Neural cell (in vitro differentiated cells): Measurements from ENCODE around the gene GUCY2C. TPM values are rescaled to one million over a fixed set of nuclear protein-coding genes. Genes with fewer than 3 reads are reported as not detected.

Experiments used
- H2AFZ ChIP-seq: fragments of 200-600, 300-800 bp; sonication (generic), shearing (Covaris generic); 2 replicates; pipeline ENCODE4 v1.6.0; 2014; ENCODE audit warnings: low read depth, mild to moderate bottlenecking, antibody characterized with exemption, low read length, moderate library complexity
- H3F3A ChIP-seq: fragments of 200-600 bp; shearing (Covaris generic); 2 replicates; pipeline ENCODE4 v1.6.1; 2016; ENCODE audit warnings: mild to moderate bottlenecking, moderate library complexity, mixed read lengths, antibody characterized with exemption, low read length; ENCODE audit not compliant: insufficient read depth, poor library complexity, severe bottlenecking
- H3K27ac ChIP-seq: fragments of 200-600, 300-800 bp; sonication (generic), shearing (Covaris generic); 2 replicates; pipeline ENCODE4 v1.5.1; 2014; ENCODE audit warnings: mild to moderate bottlenecking, low read length, moderate library complexity
- H3K27me3 ChIP-seq: fragments of 300-800, 200-600 bp; sonication (generic), shearing (Covaris generic); 2 replicates; pipeline ENCODE4 v1.6.0; 2014; ENCODE audit warnings: mild to moderate bottlenecking, low read depth, low read length, moderate library complexity; ENCODE audit not compliant: insufficient read depth
- H3K36me3 ChIP-seq: fragments of 300-800, 200-600 bp; sonication (generic), shearing (Covaris generic); 2 replicates; pipeline ENCODE4 v1.5.1; 2014; ENCODE audit warnings: mild to moderate bottlenecking, antibody characterized with exemption, low read length, moderate library complexity; ENCODE audit not compliant: insufficient read depth
- H3K4me2 ChIP-seq: fragments of 300-800, 200-600 bp; sonication (generic), shearing (Covaris generic); 2 replicates; pipeline ENCODE4 v1.6.0; 2014; ENCODE audit warnings: mild to moderate bottlenecking, low read length
- H3K4me3 ChIP-seq: fragments of 300-800, 200-600 bp; sonication (generic), shearing (Covaris generic); 2 replicates; pipeline ENCODE4 v1.5.1; 2014; ENCODE audit warnings: mild to moderate bottlenecking, low read length, moderate library complexity
- H3K79me2 ChIP-seq: fragments of 200-600 bp; shearing (Covaris generic); replicated peaks from 2 replicates; pipeline ENCODE4 v1.6.0; 2014; ENCODE audit warnings: mild to moderate bottlenecking, low read length, moderate library complexity; ENCODE audit not compliant: insufficient read depth
- H3K9ac ChIP-seq: fragments of 300-800, 200-600 bp; sonication (generic), shearing (Covaris generic); 2 replicates; pipeline ENCODE4 v1.6.1; 2016; ENCODE audit warnings: mild to moderate bottlenecking, low read length, mixed read lengths
- H3K9me2 ChIP-seq: fragments of 200-600 bp; shearing (Covaris generic); 2 replicates; pipeline ENCODE4 v1.6.1; 2016; ENCODE audit warnings: mild to moderate bottlenecking, low read length, mixed read lengths; ENCODE audit not compliant: insufficient read depth
- H3K9me3 ChIP-seq: fragments of 200-600, 300-800 bp; sonication (generic), shearing (Covaris generic); 2 replicates; pipeline ENCODE4 v1.6.1; 2016; ENCODE audit warnings: mild to moderate bottlenecking, mixed run types, low read length, moderate library complexity, mixed read lengths
- H4K20me1 ChIP-seq: fragments of 200-600 bp; shearing (Covaris generic); 2 replicates; pipeline ENCODE4 v1.6.1; 2016; ENCODE audit warnings: mild to moderate bottlenecking, mixed run types; ENCODE audit not compliant: insufficient read depth
- CTCF ChIP-seq: fragments of 450-650 bp; IDR thresholded peaks from 2 replicates; pipeline ENCODE4 v1.5.1; 2014; ENCODE audit warnings: antibody characterized with exemption, mild to moderate bottlenecking, moderate library complexity; ENCODE audit not compliant: poor library complexity, severe bottlenecking
- EP300 ChIP-seq: fragments of 450-650 bp; conservative IDR thresholded peaks from 2 replicates; pipeline ENCODE4 v1.6.1; 2014; ENCODE audit warnings: antibody characterized with exemption, mild to moderate bottlenecking, moderate library complexity; ENCODE audit not compliant: poor library complexity, severe bottlenecking
- EZH2 ChIP-seq: fragments of 200-600, 300-800 bp; shearing (Covaris generic), sonication (generic); IDR thresholded peaks from 2 replicates; pipeline ENCODE4 v1.6.1; 2014; ENCODE audit warnings: antibody characterized with exemption, low read length, borderline replicate concordance, mild to moderate bottlenecking; ENCODE audit not compliant: insufficient read depth, poor library complexity, severe bottlenecking
- MXI1 ChIP-seq: fragments of 450-650 bp; conservative IDR thresholded peaks from 2 replicates; pipeline ENCODE4 v1.6.1; 2014; ENCODE audit warnings: antibody characterized with exemption, mild to moderate bottlenecking; ENCODE audit not compliant: poor library complexity, severe bottlenecking
- POLR2AphosphoS5 ChIP-seq: IDR thresholded peaks from 2 replicates; pipeline ENCODE4 v1.6.1; 2012
- REST ChIP-seq: IDR thresholded peaks from 2 replicates; pipeline ENCODE4 v1.6.1; 2012; ENCODE audit warnings: borderline replicate concordance
- SMC3 ChIP-seq: fragments of 450-650 bp; conservative IDR thresholded peaks from 2 replicates; pipeline ENCODE4 v1.6.1; 2014; ENCODE audit warnings: antibody characterized with exemption, mild to moderate bottlenecking, moderate library complexity; ENCODE audit not compliant: poor library complexity
- TAF1 ChIP-seq: IDR thresholded peaks from 2 replicates; pipeline ENCODE4 v1.6.1; 2012; ENCODE audit warnings: low read depth
- polyA plus RNA-seq: library from polyadenylated mRNA; depleted of rRNA; stranded (reverse); fragments of >200 nt; gene quantifications from 2 replicates; pipeline ENCODE4 v1.2.3, GENCODE V29; 2014

GUCY2C gene
- polyA plus RNA-seq, 1 donor from 2014 or later = not detected

DNA sequence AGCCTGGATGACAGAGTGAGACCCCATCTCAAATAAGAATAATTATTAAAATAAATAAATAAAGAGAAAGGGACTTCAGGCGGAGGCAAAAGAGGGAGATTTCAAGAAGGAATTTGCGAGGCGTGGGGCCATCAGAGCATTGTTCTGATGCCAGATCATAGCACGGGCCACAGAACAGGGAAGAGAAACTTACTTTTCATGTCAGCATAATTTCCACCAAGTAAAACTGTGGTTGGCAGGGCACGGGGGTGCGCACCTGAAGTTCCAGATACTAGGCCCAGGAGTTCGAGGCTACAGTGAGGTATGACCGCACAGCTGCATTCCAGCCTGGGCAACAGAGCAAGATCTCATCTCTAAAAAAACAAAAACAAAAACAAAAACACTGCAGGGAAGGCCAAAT is 117.8 kb downstream of the GUCY2C start:
- Histone ChIP-seq H3K79me2 (no peaks in the 10 kb centered on the region), H3F3A (no peaks in the 10 kb centered on the region), H3K9ac (no peak overlapping the region), H3K27ac (no peak overlapping the region), H3K36me3 (no peaks in the 10 kb centered on the region), H3K4me2 (no peak overlapping the region), H3K9me3 (no peaks in the 10 kb centered on the region), H2AFZ (no peak overlapping the region), H3K4me3 (no peak overlapping the region), H3K9me2 (no peaks in the 10 kb centered on the region), H4K20me1 (no peaks in the 10 kb centered on the region), H3K27me3 (no peaks in the 10 kb centered on the region)
- TF ChIP-seq MXI1 = no peak
- TF ChIP-seq REST = no peak
- TF ChIP-seq TAF1 = no peak
- no peak for TF ChIP-seq POLR2AphosphoS5
- no peak for TF ChIP-seq CTCF
- TF ChIP-seq EZH2 = no peak
- TF ChIP-seq SMC3 = no peak

GRCh38 chr12:14577344-14577743 is 119.1 kb downstream of the GUCY2C start:
- Histone ChIP-seq H3F3A (no peaks in the 10 kb centered on the region), H3K36me3 (no peaks in the 10 kb centered on the region), H3K27ac (no peak overlapping the region), H3K9me2 (no peaks in the 10 kb centered on the region), H3K79me2 (no peaks in the 10 kb centered on the region), H3K9ac (no peak overlapping the region), H3K9me3 (no peaks in the 10 kb centered on the region), H3K27me3 (no peaks in the 10 kb centered on the region), H2AFZ (no peak overlapping the region), H3K4me2 (no peak overlapping the region), H4K20me1 (no peaks in the 10 kb centered on the region), H3K4me3 (no peak overlapping the region)
- TF ChIP-seq EZH2 (no peak), REST (no peak), EP300 (no peak), MXI1 (no peak)
